Vagina (tissue), 2 donors: ENCODE data around the gene PPP6R2.

ENCODE experiments used
- POLR2A ChIP-seq, 2 donors: fragments of 450-650 bp; IDR thresholded peaks; one replicate each; pipeline ENCODE4 v1.6.1; 2017; ENCODE audit warnings: antibody characterized with exemption in 2 of 2, mild to moderate bottlenecking in 2 of 2, moderate library complexity in 2 of 2
- POLR2AphosphoS5 ChIP-seq, 2 donors: sonication (generic); formaldehyde crosslinking; IDR thresholded peaks; one replicate each; pipeline ENCODE4 v1.9.0; 2017; ENCODE audit warnings: antibody characterized with exemption in 2 of 2, mild to moderate bottlenecking in 2 of 2, low read depth in 1 of 2; ENCODE audit not compliant: insufficient read depth in 1 of 2

- no peak for TF ChIP-seq POLR2AphosphoS5 (IDR thresholded peaks at IDR 0.05; ENCODE audit: insufficient read depth in 1 of 2, low read depth in 1 of 2)
- TF ChIP-seq POLR2A (IDR thresholded peaks at IDR 0.05) = no peak
Observed at GRCh38 chr22:50434849-50435248, 91.7 kb downstream of the PPP6R2 start.
